HL-60 (cell line): ENCODE results near the gene PHKG2.
A peak's percentile ranks its signal among the peaks of the same experiment; 100 is the strongest.

Experiments used
- DNase-seq, 2 experiments: peaks; one replicate each; pipeline ENCODE4 v3.0.0-alpha.2; 2010 to 2020; ENCODE audit warnings: low read depth in 1 of 2, low spot score in 1 of 2
- H3K27ac ChIP-seq: fragments of 250-450 bp; sonication (Bioruptor Pico); replicated peaks from 2 replicates; pipeline ENCODE4 v1.5.1; 2020; ENCODE audit warnings: mild to moderate bottlenecking, moderate library complexity
- H3K27me3 ChIP-seq: fragments of 250-450 bp; sonication (Bioruptor Pico); 2 replicates; pipeline ENCODE4 v1.5.1; 2021; ENCODE audit warnings: mild to moderate bottlenecking, moderate library complexity; ENCODE audit not compliant: insufficient read depth, poor library complexity, severe bottlenecking
- H3K4me3 ChIP-seq: replicated peaks from 2 replicates; pipeline ENCODE4 v1.5.1; 2011; ENCODE audit warnings: mild to moderate bottlenecking, control low read depth, low read length; ENCODE audit not compliant: insufficient read depth
- GABPA ChIP-seq: IDR thresholded peaks from 2 replicates; pipeline ENCODE4 v1.6.1; 2012; ENCODE audit warnings: low read depth
- POLR2AphosphoS5 ChIP-seq: IDR thresholded peaks from 2 replicates; pipeline ENCODE4 v1.6.1; 2012; ENCODE audit warnings: low read depth
- SPI1 ChIP-seq: IDR thresholded peaks from 2 replicates; pipeline ENCODE4 v1.6.1; 2012; ENCODE audit warnings: low read depth, mild to moderate bottlenecking, borderline replicate concordance
- TF ChIP-seq, protein P1 (sequence below): IDR thresholded peaks from 2 replicates; pipeline ENCODE4 v1.6.1; 2012; ENCODE audit warnings: low read depth; ENCODE audit not compliant: insufficient replicate concordance
- TF ChIP-seq, protein P2 (sequence below): IDR thresholded peaks from one replicate; pipeline ENCODE4 v1.5.1; 2011; ENCODE audit warnings: low read length, control low read depth, inconsistent platforms; ENCODE audit not compliant: insufficient read depth

PHKG2 gene

DNA sequence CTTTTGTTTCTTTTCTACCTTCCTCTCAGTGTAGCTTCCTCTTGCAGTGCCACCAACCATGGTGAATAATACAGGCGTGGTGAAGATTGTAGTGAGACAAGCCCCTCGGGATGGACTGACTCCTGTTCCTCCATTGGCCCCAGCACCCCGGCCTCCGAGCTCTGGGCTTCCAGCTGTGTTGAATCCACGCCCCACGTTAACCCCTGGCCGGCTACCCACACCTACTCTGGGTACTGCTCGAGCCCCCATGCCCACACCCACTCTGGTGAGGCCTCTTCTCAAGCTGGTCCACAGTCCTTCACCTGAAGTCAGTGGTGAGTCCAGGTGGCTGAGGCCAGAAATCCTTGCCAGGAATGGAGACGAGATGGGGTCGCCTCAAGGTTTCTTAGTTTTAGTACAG, 25.3 kb upstream of the PHKG2 start:
- TF ChIP-seq SPI1 = no peak
- TF ChIP-seq, protein P1, sequence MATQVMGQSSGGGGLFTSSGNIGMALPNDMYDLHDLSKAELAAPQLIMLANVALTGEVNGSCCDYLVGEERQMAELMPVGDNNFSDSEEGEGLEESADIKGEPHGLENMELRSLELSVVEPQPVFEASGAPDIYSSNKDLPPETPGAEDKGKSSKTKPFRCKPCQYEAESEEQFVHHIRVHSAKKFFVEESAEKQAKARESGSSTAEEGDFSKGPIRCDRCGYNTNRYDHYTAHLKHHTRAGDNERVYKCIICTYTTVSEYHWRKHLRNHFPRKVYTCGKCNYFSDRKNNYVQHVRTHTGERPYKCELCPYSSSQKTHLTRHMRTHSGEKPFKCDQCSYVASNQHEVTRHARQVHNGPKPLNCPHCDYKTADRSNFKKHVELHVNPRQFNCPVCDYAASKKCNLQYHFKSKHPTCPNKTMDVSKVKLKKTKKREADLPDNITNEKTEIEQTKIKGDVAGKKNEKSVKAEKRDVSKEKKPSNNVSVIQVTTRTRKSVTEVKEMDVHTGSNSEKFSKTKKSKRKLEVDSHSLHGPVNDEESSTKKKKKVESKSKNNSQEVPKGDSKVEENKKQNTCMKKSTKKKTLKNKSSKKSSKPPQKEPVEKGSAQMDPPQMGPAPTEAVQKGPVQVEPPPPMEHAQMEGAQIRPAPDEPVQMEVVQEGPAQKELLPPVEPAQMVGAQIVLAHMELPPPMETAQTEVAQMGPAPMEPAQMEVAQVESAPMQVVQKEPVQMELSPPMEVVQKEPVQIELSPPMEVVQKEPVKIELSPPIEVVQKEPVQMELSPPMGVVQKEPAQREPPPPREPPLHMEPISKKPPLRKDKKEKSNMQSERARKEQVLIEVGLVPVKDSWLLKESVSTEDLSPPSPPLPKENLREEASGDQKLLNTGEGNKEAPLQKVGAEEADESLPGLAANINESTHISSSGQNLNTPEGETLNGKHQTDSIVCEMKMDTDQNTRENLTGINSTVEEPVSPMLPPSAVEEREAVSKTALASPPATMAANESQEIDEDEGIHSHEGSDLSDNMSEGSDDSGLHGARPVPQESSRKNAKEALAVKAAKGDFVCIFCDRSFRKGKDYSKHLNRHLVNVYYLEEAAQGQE = no peak
- no peak for TF ChIP-seq POLR2AphosphoS5
- TF ChIP-seq, protein P2, sequence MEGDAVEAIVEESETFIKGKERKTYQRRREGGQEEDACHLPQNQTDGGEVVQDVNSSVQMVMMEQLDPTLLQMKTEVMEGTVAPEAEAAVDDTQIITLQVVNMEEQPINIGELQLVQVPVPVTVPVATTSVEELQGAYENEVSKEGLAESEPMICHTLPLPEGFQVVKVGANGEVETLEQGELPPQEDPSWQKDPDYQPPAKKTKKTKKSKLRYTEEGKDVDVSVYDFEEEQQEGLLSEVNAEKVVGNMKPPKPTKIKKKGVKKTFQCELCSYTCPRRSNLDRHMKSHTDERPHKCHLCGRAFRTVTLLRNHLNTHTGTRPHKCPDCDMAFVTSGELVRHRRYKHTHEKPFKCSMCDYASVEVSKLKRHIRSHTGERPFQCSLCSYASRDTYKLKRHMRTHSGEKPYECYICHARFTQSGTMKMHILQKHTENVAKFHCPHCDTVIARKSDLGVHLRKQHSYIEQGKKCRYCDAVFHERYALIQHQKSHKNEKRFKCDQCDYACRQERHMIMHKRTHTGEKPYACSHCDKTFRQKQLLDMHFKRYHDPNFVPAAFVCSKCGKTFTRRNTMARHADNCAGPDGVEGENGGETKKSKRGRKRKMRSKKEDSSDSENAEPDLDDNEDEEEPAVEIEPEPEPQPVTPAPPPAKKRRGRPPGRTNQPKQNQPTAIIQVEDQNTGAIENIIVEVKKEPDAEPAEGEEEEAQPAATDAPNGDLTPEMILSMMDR = no peak
- no peak for TF ChIP-seq GABPA
- H3K4me3 ChIP-seq = no peak overlapping the region
- no peak for DNase-seq
- H3K27me3 ChIP-seq = no peaks in the 10 kb centered on the region
- H3K27ac ChIP-seq = no peak overlapping the region

DNA sequence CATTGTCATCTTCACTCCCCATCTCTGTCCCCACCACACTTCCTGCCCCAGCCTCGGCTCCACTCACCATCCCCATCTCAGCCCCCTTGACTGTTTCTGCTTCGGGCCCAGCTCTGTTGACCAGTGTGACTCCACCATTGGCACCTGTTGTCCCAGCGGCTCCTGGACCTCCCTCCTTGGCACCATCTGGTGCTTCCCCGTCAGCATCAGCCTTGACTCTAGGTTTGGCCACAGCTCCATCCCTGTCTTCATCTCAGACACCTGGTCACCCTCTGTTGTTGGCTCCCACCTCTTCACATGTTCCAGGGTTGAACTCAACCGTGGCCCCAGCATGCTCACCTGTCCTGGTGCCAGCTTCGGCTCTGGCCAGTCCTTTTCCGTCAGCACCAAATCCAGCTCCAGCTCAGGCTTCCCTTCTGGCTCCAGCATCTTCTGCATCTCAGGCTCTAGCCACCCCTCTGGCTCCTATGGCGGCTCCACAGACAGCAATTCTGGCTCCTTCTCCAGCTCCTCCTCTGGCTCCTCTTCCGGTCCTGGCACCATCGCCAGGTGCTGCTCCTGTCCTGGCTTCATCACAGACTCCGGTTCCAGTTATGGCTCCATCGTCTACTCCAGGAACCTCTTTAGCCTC, 24.4 kb upstream of the PHKG2 start:
- no peak for DNase-seq
- TF ChIP-seq, protein P2 = no peak
- 0 out of 2 replicates have a peak, but pooled peaks have one; percentile 35 for TF ChIP-seq POLR2AphosphoS5
- no peaks in the 10 kb centered on the region for H3K27me3 ChIP-seq
- H3K4me3 ChIP-seq = no peak overlapping the region
- H3K27ac ChIP-seq = no peak overlapping the region

DNA sequence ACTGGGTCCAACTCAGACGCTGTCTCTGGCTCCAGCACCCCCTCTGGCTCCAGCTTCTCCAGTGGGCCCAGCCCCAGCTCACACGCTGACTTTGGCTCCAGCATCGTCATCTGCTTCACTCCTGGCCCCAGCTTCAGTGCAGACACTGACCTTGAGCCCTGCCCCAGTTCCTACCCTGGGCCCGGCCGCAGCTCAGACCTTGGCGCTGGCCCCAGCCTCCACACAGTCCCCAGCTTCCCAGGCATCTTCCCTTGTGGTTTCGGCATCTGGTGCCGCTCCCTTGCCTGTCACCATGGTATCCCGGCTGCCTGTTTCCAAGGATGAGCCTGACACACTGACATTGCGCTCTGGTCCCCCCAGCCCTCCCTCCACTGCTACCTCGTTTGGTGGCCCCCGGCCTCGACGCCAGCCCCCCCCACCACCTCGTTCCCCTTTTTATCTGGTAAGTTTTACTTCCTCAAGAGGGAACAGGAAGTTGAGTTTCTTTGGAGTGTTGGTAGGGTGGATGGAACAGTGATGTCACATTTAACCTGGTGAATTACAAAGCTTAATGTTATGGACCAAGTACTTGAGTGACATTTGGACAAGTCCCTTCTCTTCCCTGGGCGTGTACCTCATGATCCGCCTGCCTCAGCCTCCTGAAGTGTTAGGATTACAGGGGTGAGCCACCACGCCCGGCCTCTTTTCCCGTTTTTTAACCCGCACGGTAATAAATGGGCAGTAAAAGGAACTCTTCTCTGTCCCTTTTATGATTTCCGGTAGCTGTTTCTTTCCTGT, 23.4 kb upstream of the PHKG2 start:
- Histone ChIP-seq H3K27ac (peak overlapping the region; percentile 25), H3K27me3 (no peaks in the 10 kb centered on the region), H3K4me3 (no peak overlapping the region)
- peak; percentile 43; the same call in 1 of the 2 replicates for TF ChIP-seq POLR2AphosphoS5
- peak; percentile 54; the same call in 1 of the 2 replicates for TF ChIP-seq SPI1
- TF ChIP-seq, protein P2 = no peak
- DNase-seq = peak; percentile 70 to 86

DNA sequence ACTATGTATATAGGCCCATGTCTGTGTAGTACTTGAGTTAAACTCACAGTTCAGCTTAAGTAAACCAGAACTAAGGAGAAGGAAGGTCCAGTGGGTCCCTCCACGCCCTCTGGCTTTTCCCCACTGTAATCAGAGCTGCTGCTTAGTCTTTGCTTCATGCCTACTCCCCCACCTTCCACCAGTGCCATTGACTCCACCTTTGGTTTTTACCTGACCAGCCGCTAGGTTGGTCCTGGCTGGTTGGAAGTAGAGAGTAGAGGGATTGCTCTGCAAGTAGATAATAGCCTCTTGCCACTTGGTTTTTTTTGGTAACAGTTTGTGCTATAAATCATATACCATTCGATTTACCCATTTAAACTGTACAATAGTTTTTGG, 22.8 kb upstream of the PHKG2 start:
- TF ChIP-seq POLR2AphosphoS5 (no peak), GABPA (no peak), SPI1 (no peak)
- TF ChIP-seq, protein P2 = no peak
- TF ChIP-seq, protein P1 = no peak
- no peak for DNase-seq
- Histone ChIP-seq H3K4me3 (no peak overlapping the region), H3K27ac (peak overlapping the region; percentile 25), H3K27me3 (no peaks in the 10 kb centered on the region)
